CD4-positive, alpha-beta T cell treated with Interleukin-12 subunit alpha and Interleukin-12 subunit beta, for 1 hour (primary cell): ENCODE data around the gene ZNF516.

Experiments used
- DNase-seq: peaks from one replicate; pipeline ENCODE4 v3.0.0-alpha.2; 2020

ZNF516 gene

DNA sequence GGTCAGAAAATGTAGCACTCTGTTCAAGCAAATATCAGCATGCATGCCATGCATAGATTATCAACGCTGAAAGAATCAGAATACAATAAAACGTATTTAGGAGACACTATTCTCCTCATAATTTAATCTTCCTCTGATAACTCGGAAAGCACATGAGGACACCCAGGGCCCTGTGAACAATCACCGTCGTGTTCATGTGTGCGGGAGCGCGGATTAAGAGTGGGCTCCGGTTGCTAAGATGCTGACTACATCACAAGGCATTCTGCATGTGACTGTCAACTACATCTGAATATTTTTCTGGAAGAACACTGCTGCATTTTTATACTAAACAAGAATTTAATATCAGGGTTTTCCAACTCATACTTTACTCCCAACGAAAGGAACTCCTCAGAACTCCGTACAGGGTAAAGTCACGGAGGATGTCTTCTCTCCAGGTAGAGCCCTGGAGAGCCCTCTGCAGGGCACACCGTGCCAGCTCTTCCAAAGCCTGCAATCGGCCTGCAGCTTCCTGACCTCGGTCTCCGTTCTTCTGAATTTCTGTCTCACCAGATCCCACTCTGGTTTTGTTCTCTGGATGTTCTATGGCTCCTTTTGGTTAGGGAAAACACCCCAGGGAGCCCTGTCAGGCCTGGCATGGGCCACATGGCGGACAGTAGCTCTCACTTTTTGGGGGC, 59.6 kb downstream of the ZNF516 start:
- no peak for DNase-seq

DNA sequence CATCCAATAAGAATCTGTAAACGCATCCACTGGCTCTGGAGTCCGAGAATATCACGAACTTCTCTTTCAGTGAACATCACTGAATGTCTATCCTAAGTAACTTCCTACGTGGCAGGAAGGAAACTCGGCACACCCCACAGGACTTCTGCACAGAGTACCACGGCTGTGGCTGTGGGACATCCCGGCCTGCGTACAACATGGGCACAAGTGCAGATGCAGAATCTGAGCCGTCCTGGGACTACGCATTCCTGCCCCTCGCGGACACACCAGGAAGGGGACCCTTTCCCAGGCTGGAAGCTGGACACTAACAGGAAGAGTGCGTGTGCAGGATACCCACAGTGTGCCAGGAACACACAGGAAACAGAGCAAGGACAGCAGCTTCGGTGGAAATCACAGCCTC, 60.6 kb downstream of the ZNF516 start:
- DNase-seq, result no peak

DNA sequence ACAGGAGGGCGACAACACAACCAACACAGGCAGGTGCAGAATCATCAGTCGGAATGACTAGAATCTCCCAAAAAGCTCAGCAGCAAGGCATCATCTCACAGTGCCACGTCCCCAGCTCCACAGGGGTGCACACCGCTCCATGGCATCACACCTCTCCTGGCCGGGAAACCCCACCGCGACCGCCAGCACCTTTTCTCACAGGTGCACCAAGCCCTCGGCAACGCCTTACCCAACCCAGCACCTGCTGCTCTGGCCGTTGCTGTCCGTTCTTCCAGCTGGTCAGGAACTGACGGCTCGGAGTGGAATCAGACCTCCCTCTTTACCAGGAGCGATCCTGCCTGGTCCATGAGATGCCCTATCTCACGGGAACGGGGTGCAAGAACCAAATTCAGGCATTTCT, 61.3 kb downstream of the ZNF516 start:
- DNase-seq, result no peak

DNA sequence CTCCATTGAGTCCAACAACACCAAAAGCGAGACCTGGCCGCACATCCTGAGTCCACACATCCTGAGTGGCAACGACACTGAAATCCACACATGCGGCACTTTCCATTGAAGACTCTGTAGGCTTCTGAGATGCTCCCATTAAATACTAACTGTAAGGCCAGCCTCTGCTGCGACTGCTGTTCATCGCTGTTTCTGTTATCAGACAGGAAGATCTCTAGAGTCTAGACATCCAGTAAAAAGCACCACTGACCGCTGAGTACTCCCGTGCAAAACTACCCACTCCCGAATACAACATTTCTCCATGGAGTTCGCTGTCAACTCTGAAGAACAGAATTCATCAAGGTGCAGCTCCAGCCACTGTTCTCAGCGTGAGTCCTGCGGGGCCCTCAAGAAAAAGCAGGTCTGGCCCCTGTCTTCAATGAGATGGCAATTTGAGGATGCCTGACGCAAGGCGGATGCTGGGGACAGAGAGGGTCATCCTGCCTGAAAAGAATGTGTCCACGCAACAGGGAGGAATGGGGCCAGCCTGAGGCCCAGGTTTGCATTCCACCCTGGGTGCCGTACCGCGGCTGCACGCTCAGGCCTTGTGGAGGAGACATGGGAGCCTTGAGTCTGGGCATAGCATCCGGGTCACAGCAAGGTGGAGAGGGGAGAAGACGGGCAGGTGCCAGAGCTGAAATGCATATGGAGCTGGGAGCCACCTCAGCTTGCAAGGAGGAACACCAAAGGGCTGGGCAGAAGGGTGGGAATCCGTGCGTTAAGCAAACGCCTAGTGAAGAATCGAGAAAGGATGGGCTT, 61.9 kb downstream of the ZNF516 start:
- DNase-seq, result no peak

DNA sequence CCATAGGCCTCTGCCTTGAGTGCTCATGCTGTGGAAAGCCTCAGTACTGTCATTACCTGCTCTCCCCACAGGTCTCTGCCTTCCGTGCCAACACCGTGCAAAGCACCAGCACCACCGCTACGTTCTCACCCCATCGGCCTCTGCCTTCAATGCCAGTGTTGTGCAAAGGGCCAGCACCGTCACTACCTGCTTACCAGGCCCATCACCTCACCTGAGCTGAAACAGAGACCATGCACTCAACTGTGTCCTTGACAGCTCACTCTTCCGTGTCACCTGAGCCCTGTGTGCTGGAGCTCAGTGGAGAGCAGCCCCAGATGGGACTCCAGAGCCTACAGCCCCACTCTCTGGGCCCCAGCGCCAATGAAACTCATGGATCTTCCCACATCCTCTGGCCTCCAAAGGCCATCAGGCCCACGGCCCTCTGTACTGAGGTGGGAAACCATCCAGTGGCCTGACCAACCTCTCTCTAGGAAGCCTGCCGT, 62.7 kb downstream of the ZNF516 start:
- no peak for DNase-seq

DNA sequence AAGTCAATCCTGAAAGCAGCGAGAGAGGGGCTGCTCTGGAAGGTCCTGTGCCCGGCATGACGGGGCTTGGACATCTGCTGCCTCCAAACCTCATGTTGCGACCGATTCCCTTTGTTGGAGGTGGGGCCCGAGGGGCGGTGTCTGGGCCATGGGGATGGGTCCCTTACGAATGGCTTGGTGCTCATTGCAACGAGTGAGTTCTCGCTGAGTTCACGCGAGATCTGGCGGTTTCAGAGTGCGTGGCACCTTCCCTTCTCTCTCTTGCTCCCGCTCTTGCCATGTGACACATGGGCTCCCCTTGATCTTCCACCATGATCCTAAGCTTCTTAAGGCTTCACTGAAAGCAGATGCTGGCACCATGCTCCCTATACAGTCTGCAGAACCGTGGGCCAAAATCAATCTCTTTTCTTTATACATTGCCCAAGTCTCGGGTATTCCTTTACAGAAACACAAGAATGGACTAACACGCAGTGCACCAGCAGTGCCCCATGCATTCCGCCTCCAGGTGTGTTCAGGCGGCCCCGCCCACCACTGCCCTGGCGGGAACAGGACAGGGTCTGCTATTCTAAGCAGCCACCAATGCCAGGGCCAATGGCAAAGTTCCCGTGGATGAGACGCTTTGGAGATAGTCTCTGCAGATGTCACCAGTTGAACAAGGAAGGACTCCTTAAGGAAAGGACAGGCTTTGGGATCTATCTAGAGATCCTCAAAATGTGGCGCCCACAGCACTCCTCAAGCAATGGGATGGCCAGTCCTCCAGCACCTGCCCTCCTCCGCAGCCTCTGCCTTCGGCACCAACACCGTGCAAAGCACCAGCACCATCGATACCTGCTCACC, 63.4 kb downstream of the ZNF516 start:
- no peak for DNase-seq

DNA sequence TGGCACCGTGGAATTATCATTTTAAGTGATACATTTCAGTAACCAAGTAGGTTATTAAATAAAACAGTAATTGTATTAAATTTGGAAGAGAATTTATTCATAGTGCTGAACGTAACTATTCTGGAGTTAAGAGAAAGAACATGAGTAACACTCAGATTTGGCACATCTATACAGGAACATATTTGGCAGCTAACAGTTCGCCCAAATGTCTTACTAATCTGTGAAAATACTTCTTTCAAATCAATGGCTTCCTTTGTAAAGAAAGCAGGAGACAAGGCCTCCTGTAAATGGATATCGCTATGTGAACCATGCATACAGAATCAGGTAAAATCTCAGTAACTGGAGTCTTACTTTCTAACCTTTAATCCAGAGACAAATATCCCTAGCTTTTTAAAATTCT, 64.4 kb downstream of the ZNF516 start:
- no peak for DNase-seq

DNA sequence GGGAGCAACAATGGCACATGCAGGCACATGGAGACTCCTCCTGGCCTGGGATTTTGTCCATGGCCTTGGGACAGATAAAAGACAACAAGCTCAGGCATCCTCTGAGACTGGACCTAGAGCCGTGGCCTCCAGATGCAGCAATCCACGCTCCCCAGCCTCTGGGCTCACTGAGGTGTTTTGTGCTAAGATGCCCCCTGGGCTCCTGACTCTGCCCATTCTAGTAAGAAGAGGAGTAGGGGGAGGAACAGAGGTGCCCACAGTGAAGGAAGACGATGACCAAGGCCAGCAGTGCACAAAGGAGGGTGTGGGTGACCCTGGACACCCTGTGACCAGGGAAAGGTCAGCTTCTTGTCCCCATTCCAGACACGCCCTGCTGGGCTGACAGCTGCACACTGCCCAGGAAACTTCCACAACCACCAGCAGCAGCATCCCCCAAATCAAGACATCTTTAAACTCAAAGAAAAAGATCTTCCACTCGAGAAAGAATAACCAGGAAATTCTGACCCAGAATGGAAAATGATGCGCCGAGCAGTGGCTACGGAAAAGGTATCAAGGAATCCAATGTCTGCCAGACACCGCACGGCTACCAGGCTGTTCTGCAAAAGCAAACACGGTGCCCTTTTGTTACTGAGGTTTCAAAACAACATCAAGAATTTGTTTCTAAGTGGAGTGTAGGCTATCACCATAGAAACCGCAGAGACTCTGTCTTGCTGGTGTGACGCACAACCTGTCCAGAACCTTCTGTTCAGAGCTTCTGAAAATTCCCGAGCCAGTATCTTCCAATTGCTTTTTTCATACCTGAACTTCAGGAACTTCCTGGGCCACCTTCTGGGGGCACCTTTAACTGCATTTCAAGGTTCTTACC, 65.5 kb downstream of the ZNF516 start:
- no peak for DNase-seq

DNA sequence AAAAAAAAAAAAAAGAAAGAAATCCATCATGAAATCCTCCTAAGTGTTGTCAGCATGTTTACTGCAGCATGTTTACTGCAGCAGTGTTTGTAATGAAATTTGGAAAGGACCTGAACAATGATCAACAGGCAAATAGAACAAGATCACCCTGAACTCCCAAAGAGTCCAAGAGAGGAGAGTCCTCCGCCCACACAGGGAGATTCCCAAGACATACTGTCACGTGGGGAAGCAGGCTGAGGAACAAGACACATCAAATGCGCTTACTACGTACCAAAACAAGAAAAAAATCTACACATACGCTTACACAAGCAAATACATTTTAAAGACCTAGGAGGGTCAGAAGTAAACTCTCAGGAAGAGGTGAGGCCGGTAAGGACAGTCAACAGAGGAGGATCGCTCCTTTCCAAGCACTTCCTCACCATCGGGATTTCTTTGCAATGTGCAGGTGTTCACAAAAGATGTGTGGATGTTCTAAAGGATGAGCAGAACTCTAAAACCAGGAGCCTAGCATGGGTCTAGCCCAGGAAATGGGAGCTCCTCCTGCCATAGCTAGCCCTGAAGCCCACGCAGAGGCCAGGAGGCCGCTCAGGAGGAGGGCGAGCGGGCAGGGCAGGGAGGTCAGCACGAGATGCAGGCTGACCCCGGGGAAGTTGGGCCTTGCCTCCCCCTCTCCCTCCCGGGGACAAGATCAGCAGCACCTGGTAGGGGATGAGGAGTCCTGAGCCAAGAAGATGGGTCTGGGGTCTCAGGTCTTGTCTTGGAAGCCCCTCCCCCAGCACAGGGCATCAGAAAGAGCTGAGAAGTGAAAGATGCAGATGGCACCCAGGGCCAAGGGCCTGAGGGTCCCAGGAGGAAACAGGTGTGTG, 66.4 kb downstream of the ZNF516 start:
- DNase-seq, result no peak

DNA sequence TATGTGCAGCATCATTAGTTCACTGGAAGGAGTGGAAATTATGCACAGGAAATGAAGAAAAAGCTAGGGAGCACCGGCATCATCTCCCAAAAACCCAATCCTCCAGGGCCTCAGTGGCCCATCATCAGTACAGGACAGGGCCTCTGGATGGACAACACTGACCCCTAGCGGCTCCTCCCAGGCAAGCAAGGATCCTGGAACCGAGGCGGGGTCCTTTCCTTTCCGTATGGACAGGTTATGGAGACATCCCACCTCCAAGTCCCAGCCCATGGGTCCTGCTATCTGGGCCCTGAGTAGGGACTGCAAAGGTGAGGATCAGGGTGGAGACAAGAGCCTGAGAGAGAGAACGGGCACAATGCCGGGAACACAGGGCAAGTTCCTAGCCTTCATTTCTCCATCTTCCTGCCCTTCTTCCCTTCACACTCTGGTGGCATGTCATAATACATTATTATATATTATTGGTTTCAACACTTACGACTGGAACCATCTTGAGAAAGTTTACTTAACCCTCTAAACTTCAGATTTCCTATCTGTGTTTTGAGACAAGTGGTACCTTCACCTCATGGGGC, 68.2 kb downstream of the ZNF516 start:
- no peak for DNase-seq

DNA sequence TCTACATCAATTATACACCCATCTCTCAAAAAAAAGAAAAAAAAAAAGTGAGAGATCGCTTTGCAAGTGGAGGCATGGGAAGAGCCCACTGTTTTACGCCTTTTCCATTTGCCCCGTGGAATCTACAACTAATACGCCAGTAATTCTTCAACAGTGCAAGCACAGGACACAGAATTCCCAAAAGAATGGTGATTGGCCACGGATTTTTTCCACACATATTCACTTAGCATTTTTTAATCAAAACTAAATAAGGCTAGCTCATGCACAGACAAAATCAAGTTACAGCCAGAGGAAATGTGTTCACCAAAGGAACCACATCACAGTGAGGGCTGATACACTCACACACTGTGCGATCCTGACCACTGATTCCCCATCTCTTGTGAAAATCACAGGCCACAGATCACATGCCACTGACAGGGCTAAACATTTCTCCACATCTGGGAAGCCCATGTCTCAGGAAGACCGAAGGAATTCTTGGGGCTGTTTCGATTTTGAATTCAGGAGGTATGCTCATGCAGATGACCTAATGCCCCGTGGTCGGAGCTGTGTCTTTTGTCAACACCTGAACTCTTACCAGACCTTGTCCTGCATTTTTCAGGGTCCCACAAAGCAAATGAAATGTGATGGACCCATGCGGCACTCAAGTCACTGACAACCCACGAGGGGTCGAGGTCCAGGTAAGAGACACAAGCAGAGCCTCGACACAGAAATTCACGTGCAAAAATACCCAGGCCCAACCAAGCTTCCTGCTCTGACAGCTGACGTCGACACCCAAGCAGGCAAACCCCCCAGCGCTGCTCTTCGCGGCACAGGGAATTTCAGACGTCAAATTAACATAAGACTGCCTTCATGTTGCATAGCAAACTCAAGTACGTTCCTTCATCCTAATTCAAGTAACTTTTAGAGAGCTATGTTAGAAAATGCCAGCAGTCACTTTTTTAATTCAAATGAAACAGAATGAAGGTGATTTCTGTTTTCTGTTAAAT, 69.6 kb downstream of the ZNF516 start:
- no peak for DNase-seq

DNA sequence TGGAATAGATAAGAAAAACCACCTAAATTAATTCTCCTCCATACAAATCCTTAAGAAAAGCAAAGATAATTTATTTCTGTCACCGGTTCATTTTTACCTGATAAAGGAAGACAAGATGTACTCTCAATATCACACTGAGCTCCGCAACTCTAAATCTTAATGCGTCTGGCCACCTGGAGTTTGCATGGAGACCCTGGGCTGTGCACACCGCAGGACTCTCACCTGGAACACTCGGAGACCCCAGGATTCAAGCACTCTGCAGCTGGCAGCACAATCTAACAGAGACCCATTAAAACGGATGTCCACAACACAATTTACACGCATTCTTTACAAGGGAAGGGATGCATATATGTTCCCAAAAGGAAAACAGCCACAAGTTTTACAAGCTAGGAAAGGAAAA, 72.2 kb downstream of the ZNF516 start:
- no peak for DNase-seq

DNA sequence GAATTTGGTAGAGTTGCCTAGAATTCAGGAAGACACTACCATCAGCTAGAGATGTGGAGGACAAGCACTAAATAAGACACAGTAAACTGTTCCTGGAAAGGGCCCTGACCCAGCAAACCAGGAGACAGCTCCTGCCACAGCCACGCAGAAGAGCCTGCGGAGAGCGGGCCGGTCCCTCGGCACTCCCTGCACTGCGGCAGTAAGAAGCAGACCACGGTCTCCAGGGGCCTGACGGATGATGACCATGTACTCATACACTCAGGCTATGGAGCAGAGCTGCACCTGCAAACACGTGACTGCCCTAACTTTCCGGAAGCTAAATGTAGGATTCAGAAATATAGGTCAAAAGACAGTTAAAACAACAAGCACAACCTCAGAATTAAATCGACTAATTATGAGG, 72.9 kb downstream of the ZNF516 start:
- no peak for DNase-seq

DNA sequence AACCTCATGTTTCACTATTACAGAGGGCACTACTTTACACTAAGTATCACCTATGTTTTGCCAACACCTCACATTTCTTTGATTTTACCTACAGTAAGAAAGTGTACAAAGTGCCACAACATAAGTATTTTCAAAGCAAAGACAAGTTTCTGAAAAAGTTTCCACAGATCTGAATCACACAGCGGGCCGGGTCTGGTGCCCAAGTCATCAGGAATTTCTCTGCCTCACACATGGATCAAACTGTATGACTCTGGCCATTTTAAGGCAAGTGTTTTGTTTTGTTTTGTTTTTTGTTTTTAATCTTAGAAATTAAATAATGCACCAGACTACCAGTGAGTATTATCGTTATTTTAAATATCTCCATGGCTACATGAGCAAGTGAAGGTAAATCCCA, 73.4 kb downstream of the ZNF516 start:
- DNase-seq, result no peak

DNA sequence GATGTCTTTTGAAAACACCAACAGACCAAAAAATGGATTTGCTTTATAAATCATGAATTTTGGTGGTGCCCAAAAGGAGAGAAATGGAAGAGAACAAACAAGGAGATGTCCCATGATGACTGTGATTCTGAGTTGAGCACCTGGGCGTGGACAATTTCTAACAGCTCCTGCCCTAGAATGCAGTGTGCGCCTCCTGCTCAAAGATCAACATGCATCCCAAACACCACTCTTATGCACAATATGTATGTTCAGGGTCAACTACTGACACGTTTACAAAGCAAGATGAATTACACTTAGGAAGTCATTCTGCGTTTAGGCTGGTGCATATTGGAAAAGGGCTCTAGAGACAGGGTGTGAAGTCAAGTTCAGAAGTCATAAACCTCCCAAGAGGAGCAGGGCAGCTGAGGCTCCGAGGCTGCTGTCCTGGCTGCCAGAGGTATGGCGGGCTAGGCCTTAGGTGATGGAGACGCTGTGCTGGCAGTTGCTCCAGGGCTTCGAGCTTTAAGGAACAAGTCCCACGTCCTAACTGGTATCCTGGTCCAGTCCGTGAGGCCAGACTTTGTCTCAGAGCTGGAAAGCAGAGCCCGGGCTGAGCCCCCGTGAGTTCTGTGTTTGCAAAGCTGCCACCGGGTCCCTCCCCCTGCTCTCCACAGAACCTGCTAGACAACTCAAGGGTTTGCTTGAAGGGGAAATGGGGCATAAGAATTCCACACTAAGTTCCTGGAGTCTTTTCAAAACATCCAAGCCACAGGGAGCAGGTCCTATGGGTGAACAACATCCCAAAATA, 74.0 kb downstream of the ZNF516 start:
- DNase-seq, result no peak

DNA sequence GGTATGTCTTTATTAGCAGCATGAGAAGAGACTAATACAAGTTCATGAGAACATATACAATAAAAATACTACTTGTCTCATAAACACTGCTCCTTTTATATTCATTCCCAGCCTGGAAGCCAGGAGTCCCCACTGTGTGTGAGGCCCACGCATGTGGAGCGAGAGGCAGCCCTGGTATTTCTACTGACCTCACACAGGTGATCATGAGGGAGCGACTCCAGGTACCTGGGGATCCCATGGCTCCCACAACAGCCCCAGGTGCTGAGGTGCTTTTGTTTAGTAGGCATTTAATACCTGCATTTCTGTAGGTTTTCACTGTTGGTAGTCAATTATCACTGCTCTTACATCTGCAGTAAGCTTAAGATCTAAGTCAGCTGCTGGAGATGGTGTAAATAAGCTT, 75.2 kb downstream of the ZNF516 start:
- DNase-seq, result no peak

DNA sequence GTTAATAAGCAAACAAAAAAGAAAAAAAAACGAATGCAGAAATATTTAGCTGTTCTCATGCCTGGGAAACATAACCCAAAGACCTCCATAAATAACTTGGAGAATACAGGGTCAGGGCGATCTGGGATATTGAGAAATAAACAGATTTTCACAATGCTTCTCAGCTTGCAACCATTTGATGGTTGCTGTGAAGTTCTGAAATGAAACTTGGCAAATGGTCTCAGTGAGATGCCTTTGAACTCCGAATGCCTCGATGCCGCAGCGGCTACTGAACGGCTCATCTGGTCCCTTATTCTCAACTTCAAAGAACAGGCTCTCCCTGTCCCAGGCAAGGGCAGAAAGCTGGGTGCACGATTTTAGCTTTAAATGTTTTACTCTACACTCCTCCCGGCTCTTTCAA, 78.1 kb downstream of the ZNF516 start:
- DNase-seq, result no peak

DNA sequence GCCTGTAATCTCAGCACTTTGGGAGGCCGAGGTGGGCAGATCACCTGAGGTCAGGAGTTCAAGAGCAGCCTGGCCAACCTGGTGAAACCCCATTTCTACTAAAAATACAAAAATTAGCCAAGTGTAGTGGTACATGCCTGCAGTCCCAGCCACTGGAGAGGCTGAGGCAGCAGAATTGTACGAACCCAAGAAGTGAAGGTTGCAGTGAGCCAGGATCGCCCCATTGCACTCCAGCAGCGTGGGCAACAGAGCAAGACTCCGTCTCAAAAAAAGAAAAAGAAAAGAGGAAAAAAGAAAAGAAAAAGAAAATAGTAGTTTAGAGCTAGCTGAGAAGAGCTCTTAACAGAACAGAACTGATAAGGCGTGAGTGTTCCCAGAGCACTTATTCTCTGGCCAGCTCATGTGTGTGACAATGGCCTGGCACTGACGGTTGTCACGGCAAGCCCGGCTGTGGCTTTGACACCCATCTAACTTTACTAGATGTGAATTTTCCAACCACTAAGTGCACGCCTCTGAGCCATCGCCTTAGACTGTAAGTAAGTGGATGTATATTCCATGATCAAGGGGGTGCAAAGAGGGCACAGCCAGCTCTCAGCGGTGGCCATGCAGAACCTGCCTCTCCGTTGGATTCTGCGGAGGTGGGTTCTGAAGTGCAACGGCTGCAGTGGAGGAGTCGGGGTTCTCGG, 80.0 kb downstream of the ZNF516 start:
- no peak for DNase-seq
